Ovary (tissue), 9 donors: ENCODE results near the gene ARHGAP18. TPM values are rescaled to one million over a fixed set of nuclear protein-coding genes. Genes with fewer than 3 reads are reported as not detected.

Experiments used
- DNase-seq, 5 donors: peaks; one replicate each; pipeline ENCODE4 v3.0.0-alpha.2; 2019 to 2020
- H3K27ac ChIP-seq, 2 donors: fragments of 200-600 bp; one replicate each; pipeline versions ENCODE4 v1.5.1 to v1.8.0; 2019 to 2022
- H3K27me3 ChIP-seq: fragments of 200-600 bp; one replicate; pipeline ENCODE4 v1.8.0; 2022
- H3K36me3 ChIP-seq: fragments of 200-600 bp; sonication (generic); one replicate; pipeline ENCODE4 v1.5.1; 2019
- H3K4me1 ChIP-seq: one replicate; pipeline ENCODE4 v1.8.1; 2013; ENCODE audit warnings: mild to moderate bottlenecking, moderate library complexity; ENCODE audit not compliant: insufficient read depth
- H3K4me3 ChIP-seq: fragments of 200-600 bp; sonication (generic); one replicate; pipeline ENCODE4 v1.5.1; 2017
- H3K9me3 ChIP-seq, 2 donors: fragments of 200-600 bp in 1 of 2; sonication (generic) in 1 of 2; one replicate each; pipeline versions ENCODE4 v1.5.1 to v1.8.1; 2013 to 2019; ENCODE audit warnings: mild to moderate bottlenecking in 1 of 2, moderate library complexity in 1 of 2
- CTCF ChIP-seq, 3 donors: fragments of 450-650 bp in 2 of 3; fragments of 200-600 bp in 1 of 3; IDR thresholded peaks; one replicate each; pipeline versions ENCODE4 v1.5.1 to v1.8.0; 2016 to 2022; ENCODE audit warnings: antibody characterized with exemption in 3 of 3, mild to moderate bottlenecking in 1 of 3
- EP300 ChIP-seq: sonication (generic); formaldehyde crosslinking; IDR thresholded peaks from one replicate; pipeline ENCODE4 v1.6.1; 2017; ENCODE audit warnings: antibody characterized with exemption
- POLR2A ChIP-seq: fragments of 450-650 bp; IDR thresholded peaks from one replicate; pipeline ENCODE4 v1.6.1; 2017; ENCODE audit warnings: antibody characterized with exemption, mild to moderate bottlenecking, moderate library complexity
- WGBS, 3 donors: extraction: QIAGEN DNeasy Blood & Tissue Kit in 1 of 3; methylation state at CpG; one replicate each; pipeline versions ENCODE4 v1.1.5 to v1.1.7; 2013 to 2017; 5-methylcytosine and 5-hydroxymethylcytosine counted together
- intact Hi-C, 4 donors: fragments of 100-400 bp; cut with DNase I; formaldehyde crosslinking; loops; one replicate each; pipeline versions ENCODE4 v1.11.0 to v1.15.1; 2022 to 2023
- polyA plus RNA-seq, 2 donors: library from polyadenylated mRNA; stranded (reverse); fragments of 200-250 nt in 1 of 2; fragments of 350-450 nt in 1 of 2; fragmentation: Illumina TruSeq in 1 of 2; extraction: RNeasy Lipid Tissue Mini Kit (QIAGEN cat#74804) in 1 of 2; gene quantifications; one replicate each; pipeline ENCODE4 v1.2.3, GENCODE V29; 2013 to 2014
- total RNA-seq, 7 donors: library from RNA; depleted of rRNA in 2 of 7; stranded (reverse); fragments of >200 nt in 2 of 7; fragmentation: NEBNext Ultra II Directional in 3 of 7; extraction: Animal tissue kit (Norgen Biotek cat#: 25700) in 3 of 7; gene quantifications; one replicate each; pipeline versions ENCODE4 v1.1.0 to v1.2.4, GENCODE V29; 2016 to 2023
- donor health status: DM: no; HTN: no; CAD: no; lungs with moderate emphysema.
- donor health status: DM: no; HTN: no; CAD: no.
- donor health status: Bipolar disorder and iron deficiency.
- donor health status: DM: yes; HTN: yes; CAD: no.
- donor health status: DM: no; HTN: no; CAD: no.
- donor health status: DM: yes; HTN: yes; CAD: no.

Gene ARHGAP18
- total and polyA plus RNA-seq, 9 donors = 4.4 to 35.3 (median 9.6) TPM

- TF ChIP-seq POLR2A = no peak
- TF ChIP-seq EP300 = no peak
- TF ChIP-seq CTCF (IDR thresholded peaks at IDR 0.05) = no peak
- no peaks in the 10 kb centered on the region for H3K36me3 ChIP-seq
- no peaks in the 10 kb centered on the region for H3K9me3 ChIP-seq
- peak overlapping the region in 1 of 2 donors; percentile 10 for H3K27ac ChIP-seq
- 6 to 24% (median 9%) methylated on average over 1 of the region's 1 CpG for WGBS, 3 donors
- H3K27me3 ChIP-seq = no peaks in the 10 kb centered on the region
- DNase-seq = no peak
- H3K4me1 ChIP-seq = peaks cover 4% of the 10 kb centered on the region
- intact Hi-C loops = no loop called here
- H3K4me3 ChIP-seq = no peak overlapping the region
Measured at GRCh38 chr6:129644567-129645015, 65.4 kb downstream of the ARHGAP18 start.

- WGBS, 3 donors = 56 to 65% (median 61%) methylated on average over 3 of the region's 3 CpGs
- peak overlapping the region in 1 of 2 donors; percentile 10 for H3K27ac ChIP-seq
- DNase-seq = no peak
- no peaks in the 10 kb centered on the region for H3K9me3 ChIP-seq
- no peaks in the 10 kb centered on the region for H3K36me3 ChIP-seq
- no peak overlapping the region for H3K4me3 ChIP-seq
- TF ChIP-seq POLR2A (no peak), CTCF (IDR thresholded peaks at IDR 0.05) (no peak), EP300 (no peak)
- H3K27me3 ChIP-seq = no peaks in the 10 kb centered on the region
- peaks cover 4% of the 10 kb centered on the region for H3K4me1 ChIP-seq
- intact Hi-C loops = no loop called here
Measured at GRCh38 chr6:129643968-129644367, 66.0 kb downstream of the ARHGAP18 start.

- 90 to 95% (median 94%) methylated on average over 3 of the region's 3 CpGs for WGBS, 3 donors
- Histone ChIP-seq H3K36me3 (no peaks in the 10 kb centered on the region), H3K27me3 (no peaks in the 10 kb centered on the region), H3K4me3 (no peak overlapping the region), H3K4me1 (peaks cover 4% of the 10 kb centered on the region), H3K27ac (no peak overlapping the region), H3K9me3 (no peaks in the 10 kb centered on the region)
- intact Hi-C loops = no loop called here
- DNase-seq = no peak
- TF ChIP-seq POLR2A (no peak), CTCF (IDR thresholded peaks at IDR 0.05) (no peak), EP300 (no peak)
Measured at GRCh38 chr6:129643176-129643575, 66.8 kb downstream of the ARHGAP18 start.

- no peaks in the 10 kb centered on the region for H3K9me3 ChIP-seq
- no peak for DNase-seq
- no peak overlapping the region for H3K4me3 ChIP-seq
- intact Hi-C loops = no loop called here
- H3K27ac ChIP-seq = no peak overlapping the region
- no peaks in the 10 kb centered on the region for H3K36me3 ChIP-seq
- no peaks in the 10 kb centered on the region for H3K27me3 ChIP-seq
- H3K4me1 ChIP-seq = peaks cover 4% of the 10 kb centered on the region
- TF ChIP-seq EP300 = no peak
- no peak for TF ChIP-seq CTCF (IDR thresholded peaks at IDR 0.05)
- TF ChIP-seq POLR2A = no peak
Measured at GRCh38 chr6:129642322-129642721, 67.7 kb downstream of the ARHGAP18 start.

- H3K4me1 ChIP-seq = peaks cover 2% of the 10 kb centered on the region
- intact Hi-C loops = no loop called here
- H3K36me3 ChIP-seq = no peaks in the 10 kb centered on the region
- H3K27ac ChIP-seq = no peak overlapping the region
- H3K4me3 ChIP-seq = no peak overlapping the region
- no peaks in the 10 kb centered on the region for H3K27me3 ChIP-seq
- H3K9me3 ChIP-seq = no peaks in the 10 kb centered on the region
- no peak for TF ChIP-seq EP300
- no peak for TF ChIP-seq POLR2A
- no peak for TF ChIP-seq CTCF (IDR thresholded peaks at IDR 0.05)
- DNase-seq = no peak
Measured at GRCh38 chr6:129641344-129641743, 68.6 kb downstream of the ARHGAP18 start.
